Effector memory CD8-positive, alpha-beta T cell (primary cell): Measurements from ENCODE around the gene ZIK1.

Experiments
- ATAC-seq: fragments of 150-1000 bp; cut with Tn5 transposase; replicated peaks from 2 replicates; pipeline ENCODE4 v1.10.0; 2021; ENCODE audit warnings: mild to moderate bottlenecking, moderate library complexity
- DNase-seq, 3 experiments: peaks; one replicate each; pipeline ENCODE4 v3.0.0; 2021
- H3K27ac Mint-ChIP-seq, 2 donors: one replicate each; pipeline ENCODE4 v1.8.0; 2022; ENCODE audit warnings: mild to moderate bottlenecking in 2 of 2, mixed read lengths in 2 of 2, moderate library complexity in 2 of 2
- H3K27me3 Mint-ChIP-seq, 2 donors: one replicate each; pipeline ENCODE4 v1.8.0; 2022; ENCODE audit warnings: mixed read lengths in 2 of 2
- H3K36me3 Mint-ChIP-seq: one replicate; pipeline ENCODE4 v1.8.0; 2022; ENCODE audit warnings: mild to moderate bottlenecking, moderate library complexity, mixed read lengths; ENCODE audit not compliant: insufficient read depth
- H3K4me1 Mint-ChIP-seq, 2 donors: one replicate each; pipeline ENCODE4 v1.8.0; 2022; ENCODE audit warnings: low read depth in 2 of 2, mixed read lengths in 2 of 2
- H3K4me3 Mint-ChIP-seq, 2 donors: one replicate each; pipeline ENCODE4 v1.8.0; 2022; ENCODE audit warnings: mild to moderate bottlenecking in 2 of 2, mixed read lengths in 2 of 2, moderate library complexity in 2 of 2
- H3K9me3 Mint-ChIP-seq, 2 donors: one replicate each; pipeline ENCODE4 v1.8.0; 2022; ENCODE audit warnings: mixed read lengths in 2 of 2

The ZIK1 gene

DNA sequence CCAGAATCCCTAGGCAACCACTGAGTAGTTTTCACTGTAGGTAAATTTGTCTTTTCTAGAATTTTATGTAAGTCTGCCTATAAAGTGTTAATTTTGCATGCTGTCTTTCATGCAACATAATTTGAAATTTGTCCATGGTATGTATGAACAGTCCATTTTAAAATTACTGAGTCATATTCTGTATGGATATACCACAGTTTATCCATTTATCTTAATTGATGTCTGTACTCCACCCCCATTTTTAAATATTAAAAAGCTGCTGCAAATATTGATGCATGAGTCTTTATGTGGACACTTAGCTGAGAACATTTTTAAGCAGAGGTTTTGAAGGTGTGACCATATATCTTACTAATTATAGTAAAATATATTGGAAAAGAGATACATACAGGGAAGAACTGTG, 39.1 kb downstream of the ZIK1 start:
- no peak for ATAC-seq
- no peaks in the 10 kb centered on the region for H3K27me3 Mint-ChIP-seq
- H3K9me3 Mint-ChIP-seq = peaks cover 12 to 24% of the 10 kb centered on the region in 2 donors
- no peak overlapping the region for H3K27ac Mint-ChIP-seq
- H3K36me3 Mint-ChIP-seq = peaks cover 29% of the 10 kb centered on the region
- H3K4me3 Mint-ChIP-seq = no peak overlapping the region
- DNase-seq = no peak
- no peaks in the 10 kb centered on the region for H3K4me1 Mint-ChIP-seq

DNA sequence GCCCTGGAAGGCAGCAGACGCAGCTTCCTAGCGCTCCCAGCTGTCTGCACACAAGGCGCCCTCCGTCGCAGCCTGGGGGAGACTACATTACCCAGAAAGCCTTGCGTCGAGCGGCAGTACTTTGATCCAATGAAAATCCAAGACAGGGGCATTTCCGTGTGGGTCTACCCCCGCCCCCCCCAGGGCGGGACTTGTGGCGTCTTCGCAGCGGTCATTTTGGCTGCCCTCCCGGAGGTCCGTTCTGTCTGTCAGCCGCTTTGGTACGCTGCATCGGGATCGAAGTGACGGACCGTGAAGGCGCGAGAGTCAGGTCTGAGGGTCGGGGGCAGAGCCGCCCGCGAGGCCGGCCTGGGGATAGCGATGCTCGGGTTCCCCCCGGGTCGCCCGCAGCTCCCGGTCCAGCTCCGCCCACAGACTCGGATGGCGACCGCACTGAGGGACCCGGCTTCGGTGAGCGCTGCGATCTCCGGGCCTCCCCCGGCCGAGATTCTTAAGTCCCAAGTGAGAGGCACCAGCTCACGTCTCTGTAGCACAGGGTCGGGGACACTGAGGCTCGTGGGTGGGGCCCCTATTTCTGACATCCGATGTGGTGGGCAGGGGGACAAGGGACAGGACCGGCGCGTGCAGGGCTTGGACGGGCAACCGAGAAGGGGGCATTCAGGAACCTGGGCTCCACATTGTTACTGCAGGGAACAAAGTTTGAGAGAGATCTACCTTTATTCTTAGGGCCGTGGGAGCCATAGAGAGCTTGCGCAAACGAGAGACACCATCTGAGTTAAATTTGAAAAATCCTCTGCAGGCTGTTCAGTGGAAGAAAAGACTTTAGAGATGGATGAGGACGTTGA, 49.3 kb downstream of the ZIK1 start, which contains the start of gene ZNF211:
TSS of gene ZNF211 (plus strand) at position 182 of the 845 bp plus-strand sequence. CDS start at position 361, 179 bp downstream.
- Mint-ChIP-seq H3K9me3 (peaks cover 8 to 11% of the 10 kb centered on the region in 2 donors), H3K4me3 (peak within 1 kb of the TSS; percentile 92 to 95), H3K4me1 (peaks cover 18 to 23% of the 10 kb centered on the region in 2 donors), H3K27ac (peak within 1 kb of the TSS; percentile 90 to 97), H3K27me3 (no peaks in the 10 kb centered on the region), H3K36me3 (peaks cover 31% of the 10 kb centered on the region)
- peak; percentile 100 for ATAC-seq
- DNase-seq = peak; percentile 81 to 87 (median 83)

DNA sequence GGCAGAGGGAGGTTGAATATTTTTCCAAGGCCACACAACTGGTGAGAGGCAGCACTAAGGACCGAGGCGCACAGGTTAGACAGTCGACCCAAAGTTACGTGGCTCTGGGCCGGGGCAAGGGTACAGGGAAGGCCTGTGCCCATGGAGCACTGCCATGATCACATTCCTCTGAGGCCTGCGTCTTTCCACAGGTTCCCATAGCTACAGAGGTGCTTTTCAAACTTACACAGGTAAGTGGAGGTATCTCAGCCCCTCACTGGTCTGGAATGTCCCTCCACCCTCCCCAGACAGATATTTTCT, 49.8 kb downstream of the ZIK1 start:
- peaks cover 18 to 23% of the 10 kb centered on the region in 2 donors for H3K4me1 Mint-ChIP-seq
- H3K27ac Mint-ChIP-seq = peak overlapping the region; percentile 90 to 97
- ATAC-seq (no peak), DNase-seq (no peak)
- peaks cover 8 to 16% of the 10 kb centered on the region in 2 donors for H3K9me3 Mint-ChIP-seq
- H3K36me3 Mint-ChIP-seq = peaks cover 35% of the 10 kb centered on the region
- peak overlapping the region; percentile 92 to 95 for H3K4me3 Mint-ChIP-seq
- no peaks in the 10 kb centered on the region for H3K27me3 Mint-ChIP-seq

- no peak overlapping the region for H3K4me3 Mint-ChIP-seq
- H3K27ac Mint-ChIP-seq = no peak overlapping the region
- peaks cover 59% of the 10 kb centered on the region for H3K36me3 Mint-ChIP-seq
- peaks cover 18 to 23% of the 10 kb centered on the region in 2 donors for H3K4me1 Mint-ChIP-seq
- ATAC-seq (no peak), DNase-seq (no peak)
- no peaks in the 10 kb centered on the region for H3K27me3 Mint-ChIP-seq
- H3K9me3 Mint-ChIP-seq = peaks cover 10 to 25% of the 10 kb centered on the region in 2 donors
Measured at GRCh38 chr19:57637379-57637778, 53.4 kb downstream of the ZIK1 start.

DNA sequence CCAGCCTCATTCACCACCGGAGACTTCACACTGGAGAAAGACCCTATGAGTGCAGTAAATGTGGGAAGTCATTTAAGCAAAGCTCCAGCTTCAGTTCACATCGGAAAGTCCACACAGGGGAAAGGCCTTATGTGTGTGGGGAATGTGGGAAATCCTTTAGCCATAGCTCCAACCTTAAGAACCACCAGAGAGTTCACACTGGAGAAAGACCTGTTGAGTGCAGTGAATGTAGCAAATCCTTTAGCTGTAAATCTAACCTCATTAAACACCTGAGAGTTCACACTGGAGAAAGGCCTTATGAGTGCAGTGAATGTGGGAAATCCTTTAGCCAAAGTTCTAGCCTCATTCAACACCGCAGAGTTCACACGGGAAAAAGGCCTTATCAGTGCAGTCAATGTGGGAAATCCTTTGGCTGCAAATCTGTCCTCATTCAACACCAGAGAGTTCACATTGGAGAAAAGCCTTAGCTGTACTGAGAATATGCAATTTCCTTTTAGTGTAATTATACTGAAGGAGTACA, 57.8 kb downstream of the ZIK1 start:
- Mint-ChIP-seq H3K36me3 (peaks cover 40% of the 10 kb centered on the region), H3K9me3 (peaks cover 10 to 25% of the 10 kb centered on the region in 2 donors), H3K27me3 (no peaks in the 10 kb centered on the region), H3K4me3 (no peak overlapping the region), H3K27ac (no peak overlapping the region), H3K4me1 (no peaks in the 10 kb centered on the region)
- no peak for ATAC-seq
- DNase-seq = no peak

GRCh38 chr19:57642396-57643046, 58.6 kb downstream of the ZIK1 start:
- H3K36me3 Mint-ChIP-seq = peaks cover 38% of the 10 kb centered on the region
- no peak for ATAC-seq
- no peak overlapping the region for H3K4me3 Mint-ChIP-seq
- peaks cover 8 to 25% of the 10 kb centered on the region in 2 donors for H3K9me3 Mint-ChIP-seq
- no peak for DNase-seq
- no peaks in the 10 kb centered on the region for H3K4me1 Mint-ChIP-seq
- H3K27ac Mint-ChIP-seq = no peak overlapping the region
- H3K27me3 Mint-ChIP-seq = no peaks in the 10 kb centered on the region
